GM19397 (cell line): ENCODE data around the gene PPP1R9B.

Experiments used
- ATAC-seq: cut with Tn5 transposase; IDR thresholded peaks from one replicate; pipeline ENCODE4 v1.9.1; 2021; ENCODE audit warnings: mild to moderate bottlenecking, moderate library complexity; ENCODE audit not compliant: unreplicated experiment

Gene PPP1R9B

DNA sequence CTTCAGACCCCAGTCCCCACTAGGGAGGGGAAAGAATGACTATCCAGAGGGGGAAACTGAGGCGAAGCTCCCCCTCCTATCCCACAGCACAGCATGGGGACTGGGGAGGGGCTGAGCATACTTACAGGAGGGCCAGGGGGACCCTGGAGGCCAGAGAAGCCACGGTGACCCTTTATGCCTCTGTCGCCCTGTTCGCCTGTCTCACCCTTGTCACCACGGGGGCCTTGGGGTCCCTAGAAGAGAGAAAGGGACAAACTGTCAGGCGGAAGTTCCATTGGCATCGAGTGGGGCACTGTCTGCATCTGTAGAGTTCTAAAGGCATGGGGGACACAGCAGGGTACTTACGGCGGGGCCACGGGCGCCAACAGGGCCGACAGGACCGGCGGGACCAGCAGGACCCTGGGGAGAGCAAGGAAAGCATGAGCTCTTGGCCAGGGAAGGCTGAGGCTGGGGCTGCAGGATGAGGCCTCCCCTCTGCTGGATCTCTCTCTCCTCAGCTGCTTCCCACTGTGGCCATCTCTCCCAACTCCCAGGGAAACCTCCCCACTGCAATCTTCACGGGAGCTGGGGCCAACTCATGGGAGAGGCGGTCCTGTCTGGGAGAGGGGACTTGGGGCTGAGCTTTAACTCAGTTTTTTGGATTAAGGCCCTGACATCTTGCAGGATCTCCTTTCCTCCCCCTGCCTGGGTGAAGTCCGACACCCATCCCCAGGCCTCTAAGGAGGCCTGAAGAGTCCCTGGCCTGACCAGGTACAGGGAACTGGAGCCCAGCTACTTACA lies 37.5 kb upstream of the PPP1R9B start:
- no peak for ATAC-seq

DNA sequence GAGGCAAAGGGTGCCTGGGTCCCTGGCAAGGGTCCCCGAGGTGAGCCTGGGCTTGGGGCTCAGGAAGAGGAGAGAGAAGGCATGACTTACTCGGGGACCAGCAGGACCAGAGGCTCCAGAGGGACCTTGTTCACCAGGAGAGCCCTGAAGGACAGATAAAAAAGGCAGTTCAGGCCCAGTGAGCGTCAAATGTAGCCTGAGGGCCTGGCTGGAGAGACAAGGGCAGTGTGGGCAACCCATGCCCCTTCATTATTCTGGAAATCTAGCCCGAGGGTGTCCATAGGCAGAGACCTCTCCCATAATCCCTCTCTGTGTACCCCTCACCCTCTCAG lies 36.9 kb upstream of the PPP1R9B start:
- no peak for ATAC-seq

GRCh38 chr17:50186661-50187393 lies 36.4 kb upstream of the PPP1R9B start:
- ATAC-seq: no peak

GRCh38 chr17:50185631-50186471 lies 35.4 kb upstream of the PPP1R9B start:
- no peak for ATAC-seq

- ATAC-seq: no peak
Measured at GRCh38 chr17:50184611-50185398, 34.3 kb upstream of the PPP1R9B start.

- ATAC-seq: no peak
Measured at GRCh38 chr17:50184064-50184463, 33.6 kb upstream of the PPP1R9B start.

- ATAC-seq: no peak
Measured at GRCh38 chr17:50183421-50183994, 33.0 kb upstream of the PPP1R9B start.

GRCh38 chr17:50182783-50183420 lies 32.4 kb upstream of the PPP1R9B start:
- ATAC-seq: no peak

DNA sequence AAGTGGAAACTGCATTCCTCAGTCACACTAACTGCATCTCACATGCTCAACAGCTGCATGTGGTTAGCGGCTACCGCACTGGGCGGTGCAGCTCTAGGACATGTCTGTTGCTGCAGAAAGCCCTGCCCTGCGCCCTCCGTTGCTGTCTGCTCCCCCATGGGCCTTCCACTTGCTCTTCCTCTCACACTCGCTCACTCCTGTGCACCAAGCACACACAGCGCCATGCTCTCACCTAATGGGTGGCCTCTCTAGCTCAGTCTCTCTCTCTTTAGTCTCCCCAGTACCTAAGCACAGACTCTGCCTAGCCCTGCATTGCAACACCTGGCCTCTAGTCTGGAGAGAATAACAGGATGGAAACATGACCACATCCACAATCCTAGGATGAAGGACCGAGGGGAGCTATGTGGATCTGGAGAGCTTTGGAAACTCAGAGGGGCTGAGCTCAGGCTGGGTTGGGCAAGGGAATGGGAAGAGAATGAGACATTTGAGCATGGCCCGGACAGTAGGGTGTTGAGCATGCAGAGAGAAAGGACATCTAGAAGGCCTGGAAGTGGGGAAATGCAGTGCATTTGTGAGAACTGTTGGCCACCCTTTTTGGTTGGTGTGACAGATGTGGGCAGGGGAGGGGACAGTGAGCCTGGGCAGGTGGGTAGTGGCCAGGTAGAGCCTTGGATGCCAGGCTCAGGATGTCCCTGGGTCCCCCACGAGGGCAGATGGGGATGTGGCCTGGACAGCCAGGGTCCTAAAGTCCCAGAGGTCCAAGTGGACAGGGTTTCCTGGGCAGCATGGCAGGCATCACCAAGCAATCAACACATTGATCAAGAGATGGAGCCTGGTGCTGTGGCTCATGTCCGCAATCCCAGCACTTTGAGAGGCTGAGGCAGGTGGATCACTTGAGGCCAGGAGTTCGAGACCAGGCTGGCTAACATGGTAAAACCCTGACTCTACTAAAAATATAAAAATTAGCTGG lies 31.4 kb upstream of the PPP1R9B start:
- no peak for ATAC-seq

GRCh38 chr17:50181144-50181543 lies 30.7 kb upstream of the PPP1R9B start:
- ATAC-seq: no peak

GRCh38 chr17:50180620-50181019 lies 30.1 kb upstream of the PPP1R9B start:
- no peak for ATAC-seq

DNA sequence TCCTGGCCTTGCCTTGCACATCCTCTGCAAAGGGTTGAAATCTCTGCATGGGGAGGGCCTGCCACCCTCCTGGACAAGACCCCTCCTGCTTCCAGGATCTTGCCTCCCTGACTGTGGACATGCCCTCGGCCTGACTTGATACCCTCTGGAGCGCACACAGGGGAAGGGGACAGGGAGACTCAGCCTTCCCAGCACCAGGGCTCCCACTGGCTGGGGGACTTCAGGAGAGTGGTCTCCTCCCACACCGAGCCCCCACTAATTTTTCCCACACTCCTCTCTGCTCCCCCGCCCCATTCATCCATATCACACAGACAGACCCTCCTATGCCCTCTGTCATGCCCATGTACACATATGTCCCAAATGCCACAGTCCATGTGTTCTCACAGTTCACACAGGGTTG lies 29.6 kb upstream of the PPP1R9B start:
- no peak for ATAC-seq

DNA sequence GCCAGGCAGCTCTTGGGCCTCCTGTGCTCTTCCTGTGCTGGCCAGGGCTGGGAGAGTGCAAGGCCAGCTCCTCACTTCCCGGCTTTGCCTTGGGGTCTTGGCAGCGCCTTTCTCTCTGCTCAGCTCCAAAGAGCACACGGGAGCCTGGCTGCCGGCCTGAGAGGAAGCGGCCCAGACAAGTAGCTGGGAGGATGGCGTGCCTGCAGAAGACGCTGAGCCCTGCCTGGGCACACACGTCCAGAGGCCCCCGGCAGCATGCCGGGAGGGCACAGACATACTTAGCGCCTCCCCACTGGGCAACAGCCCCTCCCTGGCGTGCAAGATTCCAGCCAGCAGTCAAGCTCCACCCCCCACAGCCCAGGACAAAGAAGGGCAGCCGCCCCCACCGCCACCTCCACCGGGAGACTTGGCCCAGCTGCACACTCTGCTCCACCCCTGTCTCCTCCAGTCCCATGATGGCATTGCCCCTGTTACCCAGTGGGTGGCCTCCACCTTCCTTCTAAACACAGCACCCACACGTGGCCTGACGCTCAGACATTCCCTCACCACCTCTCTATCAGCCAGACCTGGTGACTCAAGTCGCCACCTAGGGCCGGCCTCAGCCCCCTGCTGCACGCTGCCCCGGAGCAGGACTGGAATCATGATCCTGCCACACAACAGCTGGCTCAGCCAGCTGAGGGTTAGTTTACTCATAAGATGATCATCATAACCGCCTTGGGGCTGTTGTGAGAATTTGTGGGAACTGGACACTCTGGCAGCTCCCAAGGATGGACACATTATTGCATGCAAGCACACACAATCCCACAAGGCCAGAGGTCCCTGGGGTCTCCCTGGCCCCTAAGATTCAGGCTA lies 27.7 kb upstream of the PPP1R9B start:
- no peak for ATAC-seq

DNA sequence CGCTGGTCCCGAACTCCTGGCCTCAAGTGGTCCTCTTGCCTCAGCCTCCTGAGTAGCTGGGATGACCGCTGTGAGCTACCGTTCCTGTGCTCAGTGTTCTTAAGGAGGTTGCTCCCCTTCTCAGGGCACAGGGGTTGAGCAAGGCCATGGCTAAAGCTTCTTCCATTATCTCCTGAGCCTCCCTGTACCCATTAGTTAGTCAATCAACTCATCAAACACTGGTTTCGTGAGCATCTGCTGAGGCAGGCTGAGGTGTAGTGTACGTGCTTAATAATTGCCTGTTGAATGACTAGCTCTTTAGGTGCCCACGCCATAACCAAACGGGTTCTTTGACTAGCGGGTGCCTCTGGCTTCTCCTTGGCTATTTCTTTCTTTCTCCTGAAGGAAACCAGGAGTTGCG lies 27.0 kb upstream of the PPP1R9B start:
- no peak for ATAC-seq

DNA sequence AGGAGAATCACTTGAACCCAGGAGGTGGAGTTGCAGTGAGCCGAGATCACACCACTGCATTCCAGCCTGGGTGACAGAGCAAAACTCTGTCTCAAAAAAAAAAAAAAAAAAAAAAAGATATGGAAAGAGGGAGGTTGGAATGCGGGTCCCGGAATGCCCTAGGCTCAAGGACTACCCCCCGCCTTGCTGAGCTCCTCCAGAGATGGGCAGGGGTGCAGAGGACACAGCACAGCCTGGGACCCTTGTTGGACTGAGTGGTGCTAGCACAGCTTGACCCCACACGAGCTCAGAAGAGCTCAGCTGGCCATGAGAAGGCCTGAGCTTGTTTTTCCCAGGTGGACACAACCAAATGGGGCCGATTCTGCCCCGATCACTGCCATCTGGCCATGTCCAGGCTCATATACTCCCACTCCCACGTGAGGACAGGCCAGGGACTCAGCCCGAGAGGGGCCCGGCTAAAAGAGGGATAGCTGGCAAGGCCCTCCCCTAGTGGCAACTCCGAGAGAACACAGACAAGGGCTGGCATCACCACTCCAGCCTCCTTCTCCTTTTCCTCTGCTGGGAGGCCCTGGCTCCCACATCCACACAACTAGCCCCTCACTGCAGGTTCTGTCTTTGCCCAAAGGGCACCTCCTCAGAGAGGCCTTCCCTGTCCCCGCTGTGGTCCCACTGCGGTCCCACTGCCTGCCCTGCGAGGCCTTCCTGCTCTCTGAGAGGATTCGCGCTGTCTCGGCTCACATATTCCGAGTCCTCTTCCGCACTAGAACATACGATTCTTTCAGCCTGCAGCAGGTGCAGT lies 26.3 kb upstream of the PPP1R9B start:
- no peak for ATAC-seq

DNA sequence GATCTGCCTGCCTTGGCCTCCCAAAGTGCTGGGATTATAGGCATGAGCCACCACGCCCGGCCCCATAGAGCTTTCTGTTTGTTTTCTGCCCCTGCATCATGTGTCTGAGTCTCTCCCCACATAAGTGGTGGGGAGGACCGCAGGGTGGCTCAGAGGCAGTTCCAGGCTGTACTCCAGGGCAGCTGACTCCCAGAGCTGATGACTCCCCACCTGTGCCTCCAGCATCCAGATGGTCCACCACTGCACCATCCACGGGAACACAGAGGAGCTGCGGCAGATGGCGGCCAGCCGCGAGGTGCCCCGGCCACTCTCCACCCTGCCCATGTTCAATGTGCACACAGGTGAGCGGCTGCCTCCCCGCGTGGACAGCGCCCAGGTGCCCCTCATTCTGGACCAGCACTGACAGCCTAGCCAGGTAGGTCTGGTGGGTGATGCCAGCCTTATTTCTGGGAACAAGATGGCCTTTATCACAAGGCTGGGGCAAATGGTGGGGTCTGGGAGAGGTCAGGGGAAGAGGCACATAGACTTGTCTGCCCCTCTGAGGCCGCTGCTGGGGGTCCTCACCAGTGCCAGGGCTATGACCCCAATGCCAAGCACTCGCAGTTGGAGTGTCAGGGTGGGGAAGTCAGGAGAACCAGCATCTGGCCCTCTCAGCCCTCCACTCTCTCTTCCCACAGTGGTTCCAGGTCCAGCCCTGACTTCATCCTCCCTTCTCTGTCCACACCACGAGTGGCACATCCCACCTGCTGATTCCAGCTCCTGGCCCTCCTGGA lies 24.7 kb upstream of the PPP1R9B start:
- no peak for ATAC-seq
